K562 (cell line): ENCODE measurements around the gene PCID2. TPM values are rescaled to one million over a fixed set of nuclear protein-coding genes. Genes with fewer than 3 reads are reported as not detected.

Experiments
- CHAMP1 ChIP-seq: fragments of 450-650 bp; IDR thresholded peaks from 2 replicates; pipeline ENCODE4 v1.6.1; 2016; ENCODE audit warnings: mild to moderate bottlenecking
- MGA ChIP-seq: fragments of 450-650 bp; IDR thresholded peaks from 2 replicates; pipeline ENCODE4 v1.6.1; 2016; ENCODE audit warnings: mild to moderate bottlenecking, moderate library complexity
- polyA plus RNA-seq, 8 experiments: library from polyadenylated mRNA; depleted of rRNA in 4 of 8; stranded (reverse) in 5 of 8; unstranded in 3 of 8; fragments of >200 nt; fragmentation: Nextera tagmentation in 2 of 8; fragmentation: Illumina TruSeq in 1 of 8; extraction: Ambion mirVana in 2 of 8; extraction: Trizol in 1 of 8; gene quantifications; 2 replicates each; pipeline versions ENCODE4 v1.2.1 to v1.2.3, GENCODE V29; 2011 to 2014; ENCODE audit warnings: inconsistent platforms in 1 of 8, missing spikeins in 1 of 8
- total RNA-seq, 7 experiments: library from RNA; depleted of rRNA in 6 of 7; stranded (reverse); fragments of >200 nt in 6 of 7; fragmentation: Illumina TruSeq in 2 of 7; extraction: Trizol in 2 of 7; gene quantifications; 2 replicates each; pipeline versions ENCODE4 v1.2.1 to v1.2.3, GENCODE V29; 2011 to 2021; ENCODE audit warnings: low replicate concordance in 1 of 7

The PCID2 gene
- total and polyA plus RNA-seq, 9 of the 15 experiments (the other 6 are each of a cell fraction or from before 2014, with no cell fraction given), result 39.6 to 117 (median 59.6) TPM

GRCh38 chr13:113168211-113168610 is 40.3 kb downstream of the PCID2 start (continued):
- no peak for TF ChIP-seq CHAMP1
- no peak for TF ChIP-seq MGA
